ENCODE data around the gene GPR158.
A peak's percentile ranks its signal among the peaks of the same experiment; 100 is the strongest.

Gene GPR158

GRCh38 chr10:25175527-25176420, 973 bp downstream of the GPR158 start:
- peaks cover 43% of the 10 kb centered on the region for H3K27me3 ChIP-seq
- no peaks in the 10 kb centered on the region for H3K36me3 ChIP-seq
- no peaks in the 10 kb centered on the region for H3K9me3 ChIP-seq
- H3K4me1 ChIP-seq, result no peaks in the 10 kb centered on the region; the same call in 1 of the 2 replicates
- H3K4me3 ChIP-seq (ENCODE audit: low read depth, low read length), result peak overlapping the region; percentile 71
- DNase-seq, result peak; percentile 12
- TF ChIP-seq CTCF (IDR thresholded peaks at IDR 0.05; ENCODE audit: low read depth, low read length), result no peak

DNA sequence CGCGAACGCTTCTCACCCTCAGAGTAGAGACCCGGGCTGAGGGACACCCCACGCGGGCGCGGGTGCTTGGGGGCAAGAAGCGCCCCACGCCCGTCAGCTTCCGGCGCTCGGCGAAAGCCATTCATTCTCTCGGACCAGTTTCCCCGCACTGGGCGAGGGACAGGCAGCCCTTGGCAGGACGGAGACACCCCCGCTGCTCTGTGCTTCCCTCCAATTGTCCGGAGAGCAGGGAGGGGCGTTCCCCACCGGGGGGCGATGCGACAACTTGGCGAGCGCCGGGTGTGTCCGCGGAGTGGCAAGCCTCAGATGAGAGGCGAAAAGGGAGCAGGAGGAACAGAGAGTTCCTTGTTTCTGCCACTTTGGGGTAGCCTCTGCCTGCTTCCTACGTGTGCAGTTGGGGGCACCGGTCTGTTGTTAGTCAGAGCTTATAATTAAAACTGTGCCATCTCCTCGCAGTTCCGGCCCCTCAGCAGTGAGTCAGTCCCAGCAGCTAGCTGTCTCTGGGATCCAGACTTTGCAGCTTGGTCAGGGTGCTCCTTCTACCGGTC, 1.7 kb downstream of the GPR158 start:
- H3K27me3 ChIP-seq, result peaks cover 43% of the 10 kb centered on the region
- DNase-seq, result peak; percentile 53
- TF ChIP-seq CTCF (IDR thresholded peaks at IDR 0.05; ENCODE audit: low read depth, low read length), result no peak
- H3K4me3 ChIP-seq (ENCODE audit: low read depth, low read length), result peak overlapping the region; percentile 71
- H3K36me3 ChIP-seq, result no peaks in the 10 kb centered on the region
- no peaks in the 10 kb centered on the region for H3K9me3 ChIP-seq
- H3K4me1 ChIP-seq, result no peaks in the 10 kb centered on the region; the same call in 1 of the 2 replicates

DNA sequence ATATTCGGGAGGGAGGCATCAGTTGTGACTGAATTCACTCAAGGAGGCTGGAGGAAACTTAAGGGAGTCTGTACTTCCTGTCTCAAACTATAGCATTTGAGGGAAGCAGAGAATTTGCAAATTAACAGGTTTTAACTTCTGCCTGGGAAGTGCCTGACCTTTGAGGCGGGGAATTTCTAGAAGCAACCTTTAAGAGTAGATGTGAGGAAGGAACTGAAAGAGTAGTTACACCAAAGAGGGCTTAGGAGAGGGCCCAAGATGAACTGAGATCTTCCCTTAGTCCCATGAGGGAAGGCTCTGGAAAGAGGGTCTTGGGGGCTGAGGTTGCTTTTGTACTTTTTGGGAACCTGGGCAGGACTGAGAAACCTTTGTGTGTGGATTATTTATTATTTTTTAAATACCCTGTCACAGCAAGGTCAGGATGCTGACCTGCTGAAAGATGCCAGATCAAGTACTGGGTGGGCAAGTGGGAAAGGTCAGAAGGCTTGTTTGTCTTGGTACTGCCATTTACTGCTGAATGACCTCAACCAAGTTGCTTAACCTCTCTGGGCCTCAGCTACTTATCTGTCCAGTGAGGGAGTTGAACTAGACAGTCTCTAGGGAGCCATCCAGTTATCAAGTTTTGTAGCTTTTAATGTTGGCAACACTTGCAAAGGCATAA, 2.4 kb downstream of the GPR158 start:
- Histone ChIP-seq H3K36me3 (no peaks in the 10 kb centered on the region), H3K4me1 (no peaks in the 10 kb centered on the region; the same call in 1 of the 2 replicates), H3K9me3 (no peaks in the 10 kb centered on the region), H3K27me3 (peaks cover 43% of the 10 kb centered on the region), H3K4me3 (ENCODE audit: low read depth, low read length) (peak overlapping the region; percentile 71)
- TF ChIP-seq CTCF (IDR thresholded peaks at IDR 0.05; ENCODE audit: low read depth, low read length), result no peak
- no peak for DNase-seq

DNA sequence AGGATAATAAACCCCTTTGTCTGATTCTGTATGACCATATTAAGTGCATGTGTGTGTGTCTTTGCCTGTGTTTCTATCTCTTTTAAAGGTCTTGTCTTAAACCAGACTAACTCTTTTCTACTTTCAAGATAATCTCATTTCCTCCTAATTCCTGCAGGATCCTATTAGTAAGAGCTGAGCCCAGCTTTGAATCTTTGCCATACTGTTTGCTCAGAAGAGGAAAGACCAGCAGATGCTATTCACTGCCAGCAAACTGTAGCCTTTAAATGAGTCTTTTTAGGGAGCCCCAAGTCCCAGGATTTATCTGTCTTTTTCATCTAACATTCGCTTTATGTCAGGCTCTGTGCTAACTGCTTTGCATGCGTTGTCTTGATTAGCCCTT, 2.9 kb downstream of the GPR158 start:
- no peak for DNase-seq
- H3K4me1 ChIP-seq, result no peaks in the 10 kb centered on the region; the same call in 1 of the 2 replicates
- TF ChIP-seq CTCF (IDR thresholded peaks at IDR 0.05; ENCODE audit: low read depth, low read length), result no peak
- peak overlapping the region; percentile 71 for H3K4me3 ChIP-seq (ENCODE audit: low read depth, low read length)
- no peaks in the 10 kb centered on the region for H3K9me3 ChIP-seq
- peaks cover 43% of the 10 kb centered on the region for H3K27me3 ChIP-seq
- no peaks in the 10 kb centered on the region for H3K36me3 ChIP-seq

GRCh38 chr10:25178411-25178810, 3.6 kb downstream of the GPR158 start:
- no peaks in the 10 kb centered on the region for H3K36me3 ChIP-seq
- no peak for TF ChIP-seq CTCF (IDR thresholded peaks at IDR 0.05; ENCODE audit: low read depth, low read length)
- H3K4me3 ChIP-seq (ENCODE audit: low read depth, low read length), result peak overlapping the region; percentile 71; the same call in 1 of the 2 replicates
- DNase-seq, result no peak
- H3K27me3 ChIP-seq, result peaks cover 41% of the 10 kb centered on the region
- no peaks in the 10 kb centered on the region for H3K9me3 ChIP-seq
- no peaks in the 10 kb centered on the region; the same call in 1 of the 2 replicates for H3K4me1 ChIP-seq

All from BE2C (cell line).